Measurements from ENCODE around the gene RIPK4. TPM values are rescaled to one million over a fixed set of nuclear protein-coding genes. Genes with fewer than 3 reads are reported as not detected.

The RIPK4 gene
- total and polyA plus RNA-seq, 2 experiments from 2014 or later: 0.46 to 0.54 TPM

DNA sequence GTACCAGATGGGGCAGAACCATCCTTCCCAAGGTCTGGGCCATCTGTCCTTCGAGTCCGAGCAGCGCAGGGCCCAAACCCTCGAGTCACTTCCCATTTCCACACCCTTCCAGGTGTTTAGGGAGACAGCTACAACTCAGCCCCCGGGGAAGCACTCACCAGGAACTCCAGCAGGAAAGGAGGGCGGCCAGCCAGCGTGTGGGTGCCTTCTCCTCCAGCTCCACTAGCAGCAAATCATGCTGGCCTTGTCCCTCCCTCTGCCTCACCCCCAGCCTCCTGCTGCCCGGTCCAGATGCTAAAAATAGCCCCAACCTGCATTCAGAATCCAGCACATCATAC, 56.1 kb downstream of the RIPK4 start:
- H3K36me3 ChIP-seq (ENCODE audit: low read depth): no peaks in the 10 kb centered on the region
- H3K27ac ChIP-seq: no peak overlapping the region
- DNase-seq: no peak
- in situ Hi-C loops (cut with MboI): no loop called here
- WGBS, 2 experiments (ENCODE audit: low coverage in 1 of 2, low lambda C conversion rate in 2 of 2, missing lambda C conversion rate in 2 of 2): 65 to 79% methylated on average over 7 to 8 of the region's 8 CpGs
- no peaks in the 10 kb centered on the region for H3K79me2 ChIP-seq (ENCODE audit: insufficient read depth)
- TF ChIP-seq EZH2 (IDR thresholded peaks at IDR 0.05; ENCODE audit: insufficient read depth, poor library complexity, severe bottlenecking) (no peak), EZH2phosphoT487 (IDR thresholded peaks at IDR 0.05; ENCODE audit: insufficient read depth, low read depth) (no peak)
- no peaks in the 10 kb centered on the region for H3F3A ChIP-seq (ENCODE audit: insufficient read depth)
- H3K9me3 ChIP-seq (ENCODE audit: low read depth): no peaks in the 10 kb centered on the region
- H3K4me3 ChIP-seq: no peak overlapping the region
- H3K4me2 ChIP-seq (ENCODE audit: unreplicated experiment): no peak overlapping the region
- no peaks in the 10 kb centered on the region for H3K4me1 ChIP-seq (ENCODE audit: insufficient read depth)
- H3K9ac ChIP-seq: no peak overlapping the region
- no peaks in the 10 kb centered on the region for H4K20me1 ChIP-seq (ENCODE audit: insufficient read depth)
- H3K27me3 ChIP-seq (replicated peaks; ENCODE audit: insufficient read depth): no peaks in the 10 kb centered on the region; the same call in 1 of the 2 replicates
- no peaks in the 10 kb centered on the region for H3K9me2 ChIP-seq (ENCODE audit: insufficient read depth)
- H2AFZ ChIP-seq: no peak overlapping the region

DNA sequence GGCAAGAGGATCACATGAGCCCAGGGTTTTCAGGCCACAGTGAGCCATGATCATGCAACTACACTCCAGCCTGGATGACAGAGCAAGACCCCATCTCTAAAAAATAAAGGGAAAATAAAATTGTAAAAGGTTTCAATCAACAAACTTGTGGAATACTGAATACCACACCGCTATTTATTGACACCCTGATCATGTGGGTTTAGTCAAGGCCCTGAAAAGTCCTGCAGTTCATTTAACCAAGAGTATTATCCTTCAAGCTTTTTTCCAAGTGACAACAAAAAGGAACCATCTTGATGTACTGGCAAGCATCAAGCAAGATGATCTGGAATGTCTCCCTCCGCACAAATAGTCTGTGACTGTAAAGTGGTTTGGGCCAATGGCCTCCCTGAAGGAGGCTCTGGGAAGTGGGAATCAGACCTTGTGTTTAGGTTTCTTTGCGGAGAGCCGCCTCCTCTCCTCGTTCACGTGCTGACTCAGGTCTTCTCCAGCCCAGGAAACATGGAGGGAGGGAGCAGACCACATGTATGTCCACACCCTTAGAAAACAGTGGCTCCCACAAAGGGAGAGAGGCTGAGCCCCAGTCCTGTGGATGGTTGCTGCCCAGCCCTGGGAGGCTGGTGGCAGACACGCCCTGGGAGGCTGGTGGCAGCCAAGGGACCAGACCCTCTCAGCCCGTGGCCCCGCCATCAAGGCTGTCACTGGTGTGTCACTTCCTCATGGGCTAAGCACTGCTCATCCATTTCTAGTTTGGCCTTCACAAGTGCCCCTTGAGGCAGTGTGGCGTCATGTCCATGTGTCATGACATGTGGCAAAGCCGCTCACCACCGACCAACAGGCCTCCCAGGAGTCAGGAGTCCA, 56.7 kb downstream of the RIPK4 start:
- no peak for DNase-seq
- Histone ChIP-seq H3K27ac (no peak overlapping the region), H3K9me3 (ENCODE audit: low read depth) (no peaks in the 10 kb centered on the region), H3K36me3 (ENCODE audit: low read depth) (no peaks in the 10 kb centered on the region), H3K4me2 (ENCODE audit: unreplicated experiment) (no peak overlapping the region), H3K4me1 (ENCODE audit: insufficient read depth) (no peaks in the 10 kb centered on the region), H3K27me3 (replicated peaks; ENCODE audit: insufficient read depth) (no peaks in the 10 kb centered on the region; the same call in 1 of the 2 replicates), H3K9ac (no peak overlapping the region), H2AFZ (no peak overlapping the region), H3K4me3 (no peak overlapping the region), H3K9me2 (ENCODE audit: insufficient read depth) (no peaks in the 10 kb centered on the region), H3F3A (ENCODE audit: insufficient read depth) (no peaks in the 10 kb centered on the region), H4K20me1 (ENCODE audit: insufficient read depth) (no peaks in the 10 kb centered on the region), H3K79me2 (ENCODE audit: insufficient read depth) (no peaks in the 10 kb centered on the region)
- TF ChIP-seq EZH2 (IDR thresholded peaks at IDR 0.05; ENCODE audit: insufficient read depth, poor library complexity, severe bottlenecking) (no peak), EZH2phosphoT487 (IDR thresholded peaks at IDR 0.05; ENCODE audit: insufficient read depth, low read depth) (no peak)
- 88 to 89% methylated on average over 12 of the region's 12 CpGs for WGBS, 2 experiments (ENCODE audit: low coverage in 1 of 2, low lambda C conversion rate in 2 of 2, missing lambda C conversion rate in 2 of 2)
- in situ Hi-C loops (cut with MboI): no loop called here

DNA sequence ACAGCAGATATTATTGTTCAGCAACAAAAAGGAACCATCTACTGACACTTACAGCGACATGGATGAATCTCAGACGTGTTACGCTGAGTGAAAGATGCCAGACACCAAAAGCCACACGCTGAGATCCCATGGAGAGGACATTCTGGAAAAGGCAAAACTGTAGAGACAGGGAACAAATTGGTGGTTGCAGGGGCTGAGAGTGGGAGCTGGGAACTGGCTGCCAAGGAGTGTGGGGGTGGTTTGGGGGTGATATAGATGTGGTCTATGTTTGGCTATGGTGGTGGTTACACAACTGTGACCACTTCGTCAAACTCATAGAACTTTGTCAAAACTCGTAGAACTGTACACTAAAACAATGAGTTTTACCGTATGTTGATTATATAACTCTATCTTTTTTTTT, 57.7 kb downstream of the RIPK4 start:
- Histone ChIP-seq H3K9me2 (ENCODE audit: insufficient read depth) (no peaks in the 10 kb centered on the region), H3K27ac (no peak overlapping the region), H3K79me2 (ENCODE audit: insufficient read depth) (no peaks in the 10 kb centered on the region), H3K9ac (no peak overlapping the region), H3K36me3 (ENCODE audit: low read depth) (no peaks in the 10 kb centered on the region), H3K4me3 (no peak overlapping the region), H3K9me3 (ENCODE audit: low read depth) (no peaks in the 10 kb centered on the region), H4K20me1 (ENCODE audit: insufficient read depth) (no peaks in the 10 kb centered on the region), H3K4me1 (ENCODE audit: insufficient read depth) (no peaks in the 10 kb centered on the region), H3F3A (ENCODE audit: insufficient read depth) (no peaks in the 10 kb centered on the region), H3K27me3 (replicated peaks; ENCODE audit: insufficient read depth) (no peaks in the 10 kb centered on the region; the same call in 1 of the 2 replicates), H2AFZ (no peak overlapping the region), H3K4me2 (ENCODE audit: unreplicated experiment) (no peak overlapping the region)
- TF ChIP-seq EZH2phosphoT487 (IDR thresholded peaks at IDR 0.05; ENCODE audit: insufficient read depth, low read depth) (no peak), EZH2 (IDR thresholded peaks at IDR 0.05; ENCODE audit: insufficient read depth, poor library complexity, severe bottlenecking) (no peak)
- WGBS, 2 experiments (ENCODE audit: low coverage in 1 of 2, low lambda C conversion rate in 2 of 2, missing lambda C conversion rate in 2 of 2): 71 to 72% methylated on average over 7 of the region's 7 CpGs
- no peak for DNase-seq
- in situ Hi-C loops (cut with MboI): no loop called here

DNA sequence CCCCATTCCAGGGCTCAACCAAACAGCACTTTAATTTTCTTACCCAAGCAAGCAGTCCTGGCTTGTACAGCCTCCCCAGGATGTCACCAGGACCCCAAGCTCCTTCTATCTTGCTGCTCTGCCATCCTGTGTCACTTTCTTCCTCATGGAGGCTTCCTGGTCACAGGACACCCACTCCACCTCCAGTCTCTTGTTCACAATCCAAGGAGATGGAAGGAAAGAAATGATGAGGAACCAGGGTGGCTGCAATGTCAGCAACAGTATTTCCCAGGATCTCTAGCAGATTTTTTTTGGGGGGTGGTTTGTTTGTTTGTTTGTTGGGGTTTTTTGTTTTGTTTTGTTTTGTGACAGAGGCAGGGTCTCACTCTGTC, 58.9 kb downstream of the RIPK4 start:
- no peak overlapping the region for H3K9ac ChIP-seq
- H3K4me3 ChIP-seq: no peak overlapping the region
- H3K9me3 ChIP-seq (ENCODE audit: low read depth): no peaks in the 10 kb centered on the region
- no peak overlapping the region for H2AFZ ChIP-seq
- H4K20me1 ChIP-seq (ENCODE audit: insufficient read depth): no peaks in the 10 kb centered on the region
- no peaks in the 10 kb centered on the region for H3K4me1 ChIP-seq (ENCODE audit: insufficient read depth)
- H3K9me2 ChIP-seq (ENCODE audit: insufficient read depth): no peaks in the 10 kb centered on the region
- H3K27ac ChIP-seq: no peak overlapping the region
- no peaks in the 10 kb centered on the region for H3K36me3 ChIP-seq (ENCODE audit: low read depth)
- no peak overlapping the region for H3K4me2 ChIP-seq (ENCODE audit: unreplicated experiment)
- H3K79me2 ChIP-seq (ENCODE audit: insufficient read depth): no peaks in the 10 kb centered on the region
- peaks cover under 1% of the 10 kb centered on the region; the same call in 1 of the 2 replicates for H3K27me3 ChIP-seq (replicated peaks; ENCODE audit: insufficient read depth)
- no peak for DNase-seq
- H3F3A ChIP-seq (ENCODE audit: insufficient read depth): no peaks in the 10 kb centered on the region
- TF ChIP-seq EZH2phosphoT487 (IDR thresholded peaks at IDR 0.05; ENCODE audit: insufficient read depth, low read depth) (no peak), EZH2 (IDR thresholded peaks at IDR 0.05; ENCODE audit: insufficient read depth, poor library complexity, severe bottlenecking) (no peak)
- in situ Hi-C loops (cut with MboI): no loop called here
